KMS-11 (cell line): ENCODE measurements around the gene CRTAC1.

Experiments
- H2AFZ ChIP-seq: fragments of 200-600 bp; sonication (generic); 2 replicates; pipeline ENCODE4 v1.6.1; 2016; ENCODE audit warnings: antibody characterized with exemption, mixed run types, low read depth
- H3K27ac ChIP-seq: fragments of 200-600 bp; sonication (generic); 2 replicates; pipeline ENCODE4 v1.6.1; 2016; ENCODE audit warnings: mild to moderate bottlenecking, mixed run types
- H3K27me3 ChIP-seq: fragments of 200-600 bp; sonication (generic); 2 replicates; pipeline ENCODE4 v1.6.1; 2017; ENCODE audit warnings: mild to moderate bottlenecking, low read depth, mixed run types, moderate library complexity; ENCODE audit not compliant: insufficient read depth
- H3K36me3 ChIP-seq: fragments of 200-600 bp; sonication (generic); 2 replicates; pipeline ENCODE4 v1.6.1; 2017; ENCODE audit warnings: mild to moderate bottlenecking, mixed run types; ENCODE audit not compliant: insufficient read depth
- H3K4me1 ChIP-seq: fragments of 200-600 bp; sonication (generic); 2 replicates; pipeline ENCODE4 v1.6.1; 2016; ENCODE audit warnings: mild to moderate bottlenecking, low read depth, mixed run types; ENCODE audit not compliant: poor library complexity, severe bottlenecking
- H3K4me2 ChIP-seq: fragments of 200-600 bp; sonication (generic); 2 replicates; pipeline ENCODE4 v1.7.0; 2016; ENCODE audit warnings: mild to moderate bottlenecking, mixed run types
- H3K4me3 ChIP-seq: fragments of 200-600 bp; sonication (generic); IDR thresholded peaks from 2 replicates; pipeline ENCODE4 v1.6.1; 2017; ENCODE audit warnings: low read depth, low read length, mixed read lengths; ENCODE audit not compliant: insufficient read depth
- H3K79me2 ChIP-seq: fragments of 200-600 bp; sonication (generic); 2 replicates; pipeline ENCODE4 v1.6.1; 2016; ENCODE audit warnings: low read depth, mixed run types; ENCODE audit not compliant: insufficient read depth
- H3K9ac ChIP-seq: fragments of 200-600 bp; sonication (generic); 2 replicates; pipeline ENCODE4 v1.6.1; 2016; ENCODE audit warnings: mild to moderate bottlenecking, mixed run types
- H4K20me1 ChIP-seq: fragments of 200-600 bp; sonication (generic); 2 replicates; pipeline ENCODE4 v1.6.1; 2016; ENCODE audit warnings: mild to moderate bottlenecking, mixed run types; ENCODE audit not compliant: insufficient read depth
- CTCF ChIP-seq: fragments of 200-600 bp; sonication (generic); conservative IDR thresholded peaks from 2 replicates; pipeline ENCODE4 v1.6.1; 2017; ENCODE audit warnings: low read depth, mild to moderate bottlenecking, antibody characterized with exemption, low read length, moderate library complexity, mixed read lengths

CRTAC1 gene

GRCh38 chr10:97828721-97829120, 201.7 kb downstream of the CRTAC1 start:
- Histone ChIP-seq H3K9ac (no peak overlapping the region), H3K27me3 (no peaks in the 10 kb centered on the region), H4K20me1 (no peaks in the 10 kb centered on the region), H3K4me2 (no peak overlapping the region), H3K4me1 (no peaks in the 10 kb centered on the region), H3K27ac (no peak overlapping the region), H3K79me2 (no peaks in the 10 kb centered on the region), H3K4me3 (no peak overlapping the region), H3K36me3 (no peaks in the 10 kb centered on the region), H2AFZ (no peak overlapping the region)
- no peak for TF ChIP-seq CTCF

GRCh38 chr10:97827702-97828291, 202.6 kb downstream of the CRTAC1 start:
- no peak overlapping the region for H3K27ac ChIP-seq
- no peak overlapping the region for H3K4me3 ChIP-seq
- no peaks in the 10 kb centered on the region for H3K79me2 ChIP-seq
- H4K20me1 ChIP-seq = no peaks in the 10 kb centered on the region
- TF ChIP-seq CTCF = no peak
- H3K36me3 ChIP-seq = no peaks in the 10 kb centered on the region
- H3K27me3 ChIP-seq = no peaks in the 10 kb centered on the region
- no peaks in the 10 kb centered on the region for H3K4me1 ChIP-seq
- no peak overlapping the region for H3K4me2 ChIP-seq
- H2AFZ ChIP-seq = no peak overlapping the region
- no peak overlapping the region for H3K9ac ChIP-seq

GRCh38 chr10:97826892-97827291, 203.5 kb downstream of the CRTAC1 start:
- H3K36me3 ChIP-seq = no peaks in the 10 kb centered on the region
- no peaks in the 10 kb centered on the region for H3K79me2 ChIP-seq
- H3K4me3 ChIP-seq = no peak overlapping the region
- no peak overlapping the region for H3K9ac ChIP-seq
- TF ChIP-seq CTCF = no peak
- no peak overlapping the region for H3K27ac ChIP-seq
- no peaks in the 10 kb centered on the region for H3K4me1 ChIP-seq
- H2AFZ ChIP-seq = no peak overlapping the region
- no peaks in the 10 kb centered on the region for H3K27me3 ChIP-seq
- no peaks in the 10 kb centered on the region for H4K20me1 ChIP-seq
- no peak overlapping the region for H3K4me2 ChIP-seq

GRCh38 chr10:97825020-97825760, 205.2 kb downstream of the CRTAC1 start:
- Histone ChIP-seq H3K9ac (no peak overlapping the region), H3K4me1 (no peaks in the 10 kb centered on the region), H4K20me1 (no peaks in the 10 kb centered on the region), H2AFZ (no peak overlapping the region), H3K4me3 (no peak overlapping the region), H3K36me3 (no peaks in the 10 kb centered on the region), H3K27me3 (no peaks in the 10 kb centered on the region), H3K27ac (no peak overlapping the region), H3K4me2 (no peak overlapping the region), H3K79me2 (no peaks in the 10 kb centered on the region)
- TF ChIP-seq CTCF = no peak
